Osteocyte (in vitro differentiated cells): ENCODE measurements around the gene PLA1A. TPM values are rescaled to one million over a fixed set of nuclear protein-coding genes. Genes with fewer than 3 reads are reported as not detected.

Experiments
- DNase-seq: peaks from one replicate; pipeline ENCODE4 v3.0.0; 2021; ENCODE audit warnings: mixed read lengths; ENCODE audit not compliant: unreplicated experiment; ENCODE audit errors: extremely low spot score
- H3K27ac Mint-ChIP-seq: one replicate; pipeline ENCODE4 v1.8.0; 2021; ENCODE audit warnings: mild to moderate bottlenecking, mixed read lengths; ENCODE audit not compliant: unreplicated experiment
- H3K27me3 Mint-ChIP-seq: one replicate; pipeline ENCODE4 v1.8.0; 2021; ENCODE audit warnings: mixed read lengths; ENCODE audit not compliant: unreplicated experiment
- H3K36me3 Mint-ChIP-seq: one replicate; pipeline ENCODE4 v1.8.0; 2021; ENCODE audit warnings: mixed read lengths; ENCODE audit not compliant: unreplicated experiment
- H3K4me1 Mint-ChIP-seq: one replicate; pipeline ENCODE4 v1.8.0; 2021; ENCODE audit warnings: mixed read lengths; ENCODE audit not compliant: unreplicated experiment
- H3K4me3 Mint-ChIP-seq: one replicate; pipeline ENCODE4 v1.8.0; 2021; ENCODE audit warnings: mild to moderate bottlenecking, moderate library complexity, mixed read lengths; ENCODE audit not compliant: unreplicated experiment
- H3K9me3 Mint-ChIP-seq: one replicate; pipeline ENCODE4 v1.8.0; 2021; ENCODE audit warnings: mixed read lengths; ENCODE audit not compliant: unreplicated experiment
- total RNA-seq: library from RNA; stranded (reverse); gene quantifications from 2 replicates; pipeline ENCODE4 v1.2.1, GENCODE V29; 2021
- TF ChIP-seq, protein P1 (sequence below): fragments of 200-600 bp; sonication (generic); IDR thresholded peaks from 2 replicates; pipeline ENCODE4 v1.5.0; 2021; ENCODE audit warnings: antibody characterized with exemption, mild to moderate bottlenecking, moderate library complexity

PLA1A gene
- total RNA-seq, 1 donor from 2014 or later, result 0.86 TPM

- Mint-ChIP-seq H3K36me3 (no peaks in the 10 kb centered on the region), H3K4me1 (peaks cover 30% of the 10 kb centered on the region)
- DNase-seq, result no peak
Measured at GRCh38 chr3:119599558-119600174, 2.0 kb downstream of the PLA1A start.

DNA sequence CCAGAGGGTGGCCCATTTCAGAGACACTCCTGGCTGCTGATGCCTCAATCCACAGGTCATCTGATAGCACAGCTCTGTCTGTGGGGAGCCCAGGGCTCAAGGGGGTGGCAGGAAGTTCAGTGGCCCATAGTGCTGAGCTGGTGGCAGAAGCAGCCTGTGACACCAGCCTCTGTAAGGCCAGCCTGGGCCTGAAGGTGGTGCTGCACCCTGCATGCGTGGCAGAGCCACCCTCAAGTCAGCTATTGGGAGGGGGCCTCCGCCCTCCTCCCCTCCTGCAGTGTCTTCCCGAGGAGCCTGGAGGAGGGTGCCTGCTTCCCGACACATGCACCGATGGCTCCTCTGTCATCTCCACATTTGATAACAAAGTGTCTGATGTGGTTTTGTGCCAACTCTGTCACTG lies 3.0 kb downstream of the PLA1A start:
- no peak for DNase-seq
- Mint-ChIP-seq H3K36me3 (no peaks in the 10 kb centered on the region), H3K4me3 (no peak overlapping the region), H3K9me3 (no peaks in the 10 kb centered on the region), H3K27me3 (peaks cover 7% of the 10 kb centered on the region), H3K4me1 (peaks cover 27% of the 10 kb centered on the region), H3K27ac (no peak overlapping the region)
- TF ChIP-seq, protein P1, sequence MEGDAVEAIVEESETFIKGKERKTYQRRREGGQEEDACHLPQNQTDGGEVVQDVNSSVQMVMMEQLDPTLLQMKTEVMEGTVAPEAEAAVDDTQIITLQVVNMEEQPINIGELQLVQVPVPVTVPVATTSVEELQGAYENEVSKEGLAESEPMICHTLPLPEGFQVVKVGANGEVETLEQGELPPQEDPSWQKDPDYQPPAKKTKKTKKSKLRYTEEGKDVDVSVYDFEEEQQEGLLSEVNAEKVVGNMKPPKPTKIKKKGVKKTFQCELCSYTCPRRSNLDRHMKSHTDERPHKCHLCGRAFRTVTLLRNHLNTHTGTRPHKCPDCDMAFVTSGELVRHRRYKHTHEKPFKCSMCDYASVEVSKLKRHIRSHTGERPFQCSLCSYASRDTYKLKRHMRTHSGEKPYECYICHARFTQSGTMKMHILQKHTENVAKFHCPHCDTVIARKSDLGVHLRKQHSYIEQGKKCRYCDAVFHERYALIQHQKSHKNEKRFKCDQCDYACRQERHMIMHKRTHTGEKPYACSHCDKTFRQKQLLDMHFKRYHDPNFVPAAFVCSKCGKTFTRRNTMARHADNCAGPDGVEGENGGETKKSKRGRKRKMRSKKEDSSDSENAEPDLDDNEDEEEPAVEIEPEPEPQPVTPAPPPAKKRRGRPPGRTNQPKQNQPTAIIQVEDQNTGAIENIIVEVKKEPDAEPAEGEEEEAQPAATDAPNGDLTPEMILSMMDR, result no peak

More at GRCh38 chr3:119599558-119600174, 2.0 kb downstream of the PLA1A start:
- Mint-ChIP-seq H3K4me3 (no peak overlapping the region), H3K27me3 (peaks cover 6% of the 10 kb centered on the region), H3K9me3 (no peaks in the 10 kb centered on the region), H3K27ac (no peak overlapping the region)
- TF ChIP-seq, protein P1, result no peak

DNA sequence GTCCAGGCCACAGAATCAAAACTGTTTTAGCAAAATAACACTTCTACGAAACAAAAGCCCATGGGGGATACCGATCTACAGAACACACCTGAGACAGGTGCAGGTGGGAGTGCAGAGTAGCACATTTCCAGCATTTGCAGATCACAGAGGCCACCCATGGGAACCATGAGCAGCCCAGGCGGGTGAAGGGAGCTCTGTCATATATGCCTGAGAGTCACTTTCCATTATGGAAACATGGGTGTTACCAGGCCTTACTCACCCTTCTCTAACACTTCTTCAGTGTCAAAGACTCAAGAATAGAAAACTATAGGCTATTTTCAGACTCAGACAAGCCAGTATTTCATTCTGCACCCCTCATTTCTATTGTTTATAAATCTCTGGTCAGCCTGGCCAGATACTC lies 3.5 kb downstream of the PLA1A start:
- H3K27ac Mint-ChIP-seq, result no peak overlapping the region
- no peaks in the 10 kb centered on the region for H3K36me3 Mint-ChIP-seq
- H3K9me3 Mint-ChIP-seq, result no peaks in the 10 kb centered on the region
- TF ChIP-seq, protein P1, result no peak
- no peak overlapping the region for H3K4me3 Mint-ChIP-seq
- peaks cover 23% of the 10 kb centered on the region for H3K4me1 Mint-ChIP-seq
- no peak for DNase-seq
- H3K27me3 Mint-ChIP-seq, result peaks cover 9% of the 10 kb centered on the region

- Mint-ChIP-seq H3K36me3 (no peaks in the 10 kb centered on the region), H3K4me1 (peaks cover 13% of the 10 kb centered on the region), H3K9me3 (no peaks in the 10 kb centered on the region), H3K4me3 (no peak overlapping the region), H3K27ac (no peak overlapping the region), H3K27me3 (peaks cover 17% of the 10 kb centered on the region)
- no peak for DNase-seq
- TF ChIP-seq, protein P1, result no peak
Measured at GRCh38 chr3:119602676-119603075, 5.0 kb downstream of the PLA1A start.

DNA sequence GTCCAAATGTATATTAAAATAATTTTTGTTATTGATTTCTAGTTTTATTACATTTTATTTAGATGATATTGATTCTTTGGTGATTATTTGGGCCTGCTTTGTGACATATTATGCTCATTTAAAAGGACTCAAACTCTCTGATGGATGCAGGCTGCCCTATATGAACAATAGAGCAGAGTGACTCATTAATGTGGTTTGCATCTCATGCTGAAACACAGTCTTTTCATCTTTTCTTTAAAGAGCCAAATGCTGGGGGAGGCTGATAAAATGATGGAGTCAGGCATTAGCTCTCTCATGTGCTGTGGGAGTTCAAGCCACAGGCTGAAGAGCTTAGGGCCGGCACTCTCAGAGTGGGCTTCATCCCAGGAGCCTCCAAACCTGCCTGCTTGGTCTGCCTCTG lies 7.2 kb downstream of the PLA1A start:
- no peaks in the 10 kb centered on the region for H3K9me3 Mint-ChIP-seq
- H3K4me3 Mint-ChIP-seq, result no peak overlapping the region
- no peaks in the 10 kb centered on the region for H3K4me1 Mint-ChIP-seq
- H3K36me3 Mint-ChIP-seq, result no peaks in the 10 kb centered on the region
- H3K27ac Mint-ChIP-seq, result no peak overlapping the region
- H3K27me3 Mint-ChIP-seq, result peaks cover 33% of the 10 kb centered on the region
- DNase-seq, result no peak
- TF ChIP-seq, protein P1, result no peak
